Ovary (tissue), 3 donors: ENCODE measurements around the gene LAPTM5.

Experiments used
- EP300 ChIP-seq: sonication (generic); formaldehyde crosslinking; IDR thresholded peaks from one replicate; pipeline ENCODE4 v1.6.1; 2017; ENCODE audit warnings: antibody characterized with exemption
- TF ChIP-seq, protein P1 (sequence below), 3 donors: fragments of 450-650 bp in 2 of 3; fragments of 200-600 bp in 1 of 3; IDR thresholded peaks; one replicate each; pipeline versions ENCODE4 v1.5.1 to v1.8.0; 2016 to 2022; ENCODE audit warnings: antibody characterized with exemption in 3 of 3, mild to moderate bottlenecking in 1 of 3
- donor health status: DM: no; HTN: no; CAD: no.

DNA sequence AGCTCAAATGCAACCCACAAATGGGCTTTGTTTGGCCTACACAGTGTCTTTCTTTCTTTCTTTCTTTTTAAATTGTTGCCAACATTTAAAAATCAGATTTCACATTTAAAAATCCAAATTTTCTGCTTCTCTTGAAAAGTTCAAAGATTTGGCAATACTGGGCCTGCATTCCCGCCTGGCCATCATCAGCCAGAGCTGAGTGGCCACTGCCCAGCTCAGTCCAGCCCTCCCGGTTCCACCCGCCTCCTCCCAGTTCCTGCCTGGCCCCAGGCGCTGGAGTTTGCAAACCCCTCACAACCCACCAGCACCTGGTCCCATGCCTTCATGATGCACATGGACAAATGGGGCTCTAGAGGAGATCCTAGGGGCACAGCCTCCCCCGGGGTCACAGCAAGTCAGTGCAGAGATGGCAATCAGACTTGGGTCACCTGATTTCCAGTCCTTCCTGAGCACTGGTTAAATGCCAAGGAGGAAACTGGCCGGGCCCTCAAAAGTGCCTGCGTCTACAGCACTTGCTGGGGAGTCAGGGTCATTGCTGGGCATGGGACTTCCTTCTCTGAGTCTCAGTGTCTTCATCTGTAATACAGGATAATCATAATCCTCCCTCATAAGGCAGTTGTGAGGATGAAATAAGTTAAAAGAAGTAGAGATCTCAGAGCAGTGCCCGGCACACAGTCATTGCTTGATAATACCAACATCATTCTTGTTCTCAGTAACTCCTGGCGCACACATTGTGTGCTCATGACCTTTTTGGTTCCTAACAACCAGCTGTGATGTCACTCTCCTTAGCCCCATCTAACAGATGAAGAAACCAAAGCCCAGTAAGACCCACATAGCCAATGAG lies 41.0 kb upstream of the LAPTM5 start:
- TF ChIP-seq, protein P1, sequence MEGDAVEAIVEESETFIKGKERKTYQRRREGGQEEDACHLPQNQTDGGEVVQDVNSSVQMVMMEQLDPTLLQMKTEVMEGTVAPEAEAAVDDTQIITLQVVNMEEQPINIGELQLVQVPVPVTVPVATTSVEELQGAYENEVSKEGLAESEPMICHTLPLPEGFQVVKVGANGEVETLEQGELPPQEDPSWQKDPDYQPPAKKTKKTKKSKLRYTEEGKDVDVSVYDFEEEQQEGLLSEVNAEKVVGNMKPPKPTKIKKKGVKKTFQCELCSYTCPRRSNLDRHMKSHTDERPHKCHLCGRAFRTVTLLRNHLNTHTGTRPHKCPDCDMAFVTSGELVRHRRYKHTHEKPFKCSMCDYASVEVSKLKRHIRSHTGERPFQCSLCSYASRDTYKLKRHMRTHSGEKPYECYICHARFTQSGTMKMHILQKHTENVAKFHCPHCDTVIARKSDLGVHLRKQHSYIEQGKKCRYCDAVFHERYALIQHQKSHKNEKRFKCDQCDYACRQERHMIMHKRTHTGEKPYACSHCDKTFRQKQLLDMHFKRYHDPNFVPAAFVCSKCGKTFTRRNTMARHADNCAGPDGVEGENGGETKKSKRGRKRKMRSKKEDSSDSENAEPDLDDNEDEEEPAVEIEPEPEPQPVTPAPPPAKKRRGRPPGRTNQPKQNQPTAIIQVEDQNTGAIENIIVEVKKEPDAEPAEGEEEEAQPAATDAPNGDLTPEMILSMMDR (IDR thresholded peaks at IDR 0.05) = no peak
- TF ChIP-seq EP300 = no peak
